ENCODE results near the gene CYB561D2.

The CYB561D2 gene

DNA sequence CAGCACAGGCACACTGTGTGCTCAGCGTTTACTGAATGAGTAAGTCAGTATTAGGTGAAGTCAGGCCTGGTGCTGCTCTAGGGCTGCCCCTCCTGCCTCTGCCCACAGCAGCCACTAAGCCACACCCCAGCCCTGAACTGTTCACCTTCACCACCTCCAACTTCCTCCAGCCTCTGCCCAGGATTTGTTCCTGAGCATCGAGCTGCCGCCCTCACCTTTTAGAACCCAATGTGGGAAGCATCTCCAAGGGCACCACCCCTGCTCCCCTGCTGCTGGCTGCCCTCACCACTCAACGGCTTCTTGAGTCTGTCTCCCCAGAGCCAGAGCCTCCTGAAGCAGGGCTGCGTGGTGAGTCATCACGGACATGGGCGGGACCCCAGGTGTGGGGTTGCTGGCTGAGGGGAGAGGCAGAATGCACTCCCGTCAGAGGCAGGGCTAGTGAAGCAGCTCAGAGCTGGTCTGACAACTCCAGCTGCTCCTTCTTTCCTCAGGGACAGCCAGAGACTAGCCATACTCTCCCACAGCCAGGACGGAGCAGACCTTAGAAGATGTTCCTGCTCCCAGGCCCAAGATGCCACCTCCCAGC is 33.9 kb upstream of the CYB561D2 start:
- no peaks in the 10 kb centered on the region for H3K27me3 ChIP-seq
- peaks cover 19 to 60% (median 50%) of the 10 kb centered on the region in 11 experiments; a peak in 19 of 22 replicates for H3K36me3 ChIP-seq
- no peaks in the 10 kb centered on the region; a peak in 1 of 22 replicates for H3K9me3 ChIP-seq (replicated peaks in 1 of 11)
- TF ChIP-seq Cebpa-rat (IDR thresholded peaks at IDR 0.05) = no peak
- peak overlapping the region in 9 of 11 experiments; percentile 0 to 98 (median 44); a peak in 15 of 22 replicates for H3K9ac ChIP-seq
- H3K4me2 ChIP-seq = peak overlapping the region; percentile 90 to 99 (median 97); a peak in 15 of 22 replicates
- no peak overlapping the region for H3K4me3 ChIP-seq
- H3K27ac ChIP-seq = peak overlapping the region in 3 of 11 experiments; percentile 9 to 32 (median 28); a peak in 4 of 22 replicates
- H4K20me1 ChIP-seq = peaks cover 0 to 47% (median 41%) of the 10 kb centered on the region in 11 experiments; a peak in 17 of 22 replicates
- peaks cover 41 to 47% (median 44%) of the 10 kb centered on the region in 10 experiments for H3K4me1 ChIP-seq

DNA sequence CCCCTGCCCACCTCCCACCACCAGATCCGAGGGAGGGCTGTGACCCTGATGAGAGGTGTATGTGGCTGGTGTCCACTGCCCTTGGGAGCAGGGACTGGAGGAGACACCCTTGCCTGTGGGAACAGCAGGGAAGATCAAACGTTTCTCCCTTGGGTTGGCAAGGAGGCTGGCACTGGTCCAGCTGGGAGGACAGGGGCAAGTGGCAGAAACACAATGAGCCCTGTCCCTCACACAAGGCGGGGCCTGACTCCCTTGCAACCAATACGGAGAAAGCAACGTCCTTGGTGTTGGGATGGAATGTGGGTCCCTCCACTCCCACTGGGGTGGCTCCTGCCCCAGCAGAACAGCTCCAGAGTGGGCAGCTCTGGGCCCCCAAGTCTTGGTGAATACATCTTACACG is 33.4 kb upstream of the CYB561D2 start:
- Histone ChIP-seq H3K9ac (peak overlapping the region in 9 of 11 experiments; percentile 0 to 98 (median 44); a peak in 15 of 22 replicates), H3K4me1 (peaks cover 46 to 52% (median 50%) of the 10 kb centered on the region in 10 experiments), H3K36me3 (peaks cover 19 to 60% (median 50%) of the 10 kb centered on the region in 11 experiments; a peak in 19 of 22 replicates), H3K4me3 (no peak overlapping the region), H3K9me3 (replicated peaks in 1 of 11) (no peaks in the 10 kb centered on the region), H3K4me2 (peak overlapping the region; percentile 90 to 99 (median 97); a peak in 21 of 22 replicates), H3K27ac (peak overlapping the region in 3 of 11 experiments; percentile 9 to 32 (median 28); a peak in 3 of 22 replicates), H3K27me3 (no peaks in the 10 kb centered on the region), H4K20me1 (peaks cover 0 to 47% (median 41%) of the 10 kb centered on the region in 11 experiments; a peak in 17 of 22 replicates)
- no peak for TF ChIP-seq Cebpa-rat (IDR thresholded peaks at IDR 0.05)

DNA sequence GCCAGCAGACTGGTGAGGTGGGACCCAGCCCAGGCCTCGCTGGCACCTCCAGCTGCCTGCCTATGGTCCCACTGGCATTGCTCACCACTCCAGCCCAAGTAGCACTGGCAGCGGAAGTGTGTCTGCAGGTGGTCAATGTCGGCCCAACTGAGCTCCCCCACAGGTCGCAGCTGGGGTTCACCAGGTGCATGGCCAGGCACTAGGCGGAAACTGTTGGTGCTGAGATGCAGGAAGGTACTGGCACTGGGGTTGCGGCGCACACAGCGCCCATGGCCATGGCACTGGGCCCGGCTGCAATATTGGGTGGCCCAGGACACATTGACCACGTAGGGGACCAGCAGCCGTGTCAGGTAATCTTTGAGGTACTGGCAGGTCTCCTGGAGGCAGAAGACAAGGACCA is 32.5 kb upstream of the CYB561D2 start:
- Histone ChIP-seq H3K36me3 (peaks cover 19 to 60% (median 50%) of the 10 kb centered on the region in 11 experiments; a peak in 19 of 22 replicates), H3K27ac (peak overlapping the region in 4 of 11 experiments; percentile 15 to 35 (median 28); a peak in 6 of 22 replicates), H3K9ac (peak overlapping the region; percentile 8 to 99 (median 93); a peak in 13 of 22 replicates), H3K4me3 (peak overlapping the region in 5 of 10 experiments; percentile 7 to 51 (median 26); a peak in 6 of 20 replicates), H3K4me2 (peak overlapping the region; percentile 90 to 99 (median 97)), H4K20me1 (peaks cover 0 to 47% (median 41%) of the 10 kb centered on the region in 11 experiments; a peak in 17 of 22 replicates), H3K27me3 (no peaks in the 10 kb centered on the region), H3K9me3 (replicated peaks in 1 of 11) (no peaks in the 10 kb centered on the region), H3K4me1 (peaks cover 55 to 61% (median 58%) of the 10 kb centered on the region in 10 experiments)
- TF ChIP-seq Cebpa-rat (IDR thresholded peaks at IDR 0.05) = no peak

DNA sequence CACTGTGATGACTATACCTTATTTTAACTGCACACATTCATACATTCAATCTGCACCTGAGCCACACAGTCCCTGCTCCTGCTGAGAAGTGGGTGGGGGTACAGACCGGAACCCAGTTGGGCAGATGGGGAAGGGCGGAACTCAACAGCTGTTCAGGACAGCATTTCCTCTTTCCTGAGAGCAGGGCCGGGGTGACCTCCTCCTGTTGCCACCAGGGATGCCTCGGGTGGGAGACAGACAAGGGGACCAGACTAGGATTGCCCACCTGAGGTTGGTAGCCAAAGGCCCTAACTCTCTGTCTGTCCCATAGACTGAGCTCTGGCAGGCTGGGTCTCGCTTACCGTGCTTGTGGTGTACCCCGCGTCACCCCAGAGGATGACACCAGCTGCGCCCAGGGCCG is 32.0 kb upstream of the CYB561D2 start:
- peaks cover 0 to 47% (median 41%) of the 10 kb centered on the region in 11 experiments; a peak in 17 of 22 replicates for H4K20me1 ChIP-seq
- no peaks in the 10 kb centered on the region for H3K9me3 ChIP-seq (replicated peaks in 1 of 11)
- no peak for TF ChIP-seq Cebpa-rat (IDR thresholded peaks at IDR 0.05)
- H3K4me3 ChIP-seq = peak overlapping the region in 5 of 10 experiments; percentile 7 to 51 (median 16); a peak in 7 of 20 replicates
- H3K4me2 ChIP-seq = peak overlapping the region; percentile 90 to 99 (median 97)
- no peaks in the 10 kb centered on the region for H3K27me3 ChIP-seq
- peaks cover 59 to 65% (median 63%) of the 10 kb centered on the region in 10 experiments for H3K4me1 ChIP-seq
- peaks cover 19 to 60% (median 50%) of the 10 kb centered on the region in 11 experiments; a peak in 19 of 22 replicates for H3K36me3 ChIP-seq
- peak overlapping the region in 5 of 11 experiments; percentile 15 to 35 (median 32); a peak in 4 of 22 replicates for H3K27ac ChIP-seq
- peak overlapping the region; percentile 8 to 99 (median 93); a peak in 16 of 22 replicates for H3K9ac ChIP-seq

DNA sequence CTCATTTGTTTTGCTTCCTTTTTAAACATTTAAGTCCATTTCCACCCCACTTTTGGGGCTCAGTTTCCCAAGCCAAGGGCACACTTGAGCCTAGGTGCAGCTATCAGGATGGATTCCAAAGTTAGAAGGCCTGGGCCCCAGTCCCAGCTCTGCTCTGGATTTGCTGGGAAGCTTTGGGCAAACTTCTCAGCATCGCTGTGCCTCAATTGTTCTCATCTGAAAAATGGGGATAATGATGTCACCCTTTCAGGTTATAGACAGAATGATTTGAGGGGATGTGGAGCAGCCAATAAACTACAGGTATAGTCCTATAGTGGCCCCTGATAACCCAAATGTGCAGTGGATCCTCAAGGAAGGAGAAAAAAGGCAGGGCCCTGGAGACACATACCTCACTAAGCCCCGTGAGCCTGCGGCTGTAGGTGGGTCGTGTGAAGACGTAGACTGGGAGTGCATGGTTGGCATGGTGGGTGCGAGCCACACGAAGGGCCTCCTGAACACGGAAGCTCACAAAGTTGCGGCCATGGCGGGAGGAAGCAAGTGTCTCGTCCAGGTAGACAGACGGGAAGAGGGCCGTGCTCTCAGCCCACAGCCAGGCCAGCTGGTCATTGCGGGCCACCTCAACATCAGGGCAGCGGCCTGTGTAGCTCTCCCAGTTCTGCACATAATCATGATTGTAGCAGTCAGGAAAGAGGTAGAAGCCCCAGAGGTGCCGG is 31.3 kb upstream of the CYB561D2 start:
- peak overlapping the region; percentile 29 to 100 (median 98); a peak in 17 of 22 replicates for H3K9ac ChIP-seq
- no peaks in the 10 kb centered on the region for H3K9me3 ChIP-seq (replicated peaks in 1 of 11)
- peak overlapping the region in 4 of 11 experiments; percentile 12 to 32 (median 19); a peak in 3 of 22 replicates for H3K27ac ChIP-seq
- H3K4me1 ChIP-seq = peaks cover 67 to 73% (median 70%) of the 10 kb centered on the region in 10 experiments
- peak overlapping the region in 7 of 10 experiments; percentile 14 to 87 (median 78); a peak in 12 of 20 replicates for H3K4me3 ChIP-seq
- TF ChIP-seq Cebpa-rat (IDR thresholded peaks at IDR 0.05) = no peak
- no peaks in the 10 kb centered on the region for H3K27me3 ChIP-seq
- H3K4me2 ChIP-seq = peak overlapping the region; percentile 90 to 99 (median 97)
- peaks cover 0 to 47% (median 41%) of the 10 kb centered on the region in 11 experiments; a peak in 18 of 22 replicates for H4K20me1 ChIP-seq
- peaks cover 19 to 61% (median 50%) of the 10 kb centered on the region in 11 experiments; a peak in 19 of 22 replicates for H3K36me3 ChIP-seq

DNA sequence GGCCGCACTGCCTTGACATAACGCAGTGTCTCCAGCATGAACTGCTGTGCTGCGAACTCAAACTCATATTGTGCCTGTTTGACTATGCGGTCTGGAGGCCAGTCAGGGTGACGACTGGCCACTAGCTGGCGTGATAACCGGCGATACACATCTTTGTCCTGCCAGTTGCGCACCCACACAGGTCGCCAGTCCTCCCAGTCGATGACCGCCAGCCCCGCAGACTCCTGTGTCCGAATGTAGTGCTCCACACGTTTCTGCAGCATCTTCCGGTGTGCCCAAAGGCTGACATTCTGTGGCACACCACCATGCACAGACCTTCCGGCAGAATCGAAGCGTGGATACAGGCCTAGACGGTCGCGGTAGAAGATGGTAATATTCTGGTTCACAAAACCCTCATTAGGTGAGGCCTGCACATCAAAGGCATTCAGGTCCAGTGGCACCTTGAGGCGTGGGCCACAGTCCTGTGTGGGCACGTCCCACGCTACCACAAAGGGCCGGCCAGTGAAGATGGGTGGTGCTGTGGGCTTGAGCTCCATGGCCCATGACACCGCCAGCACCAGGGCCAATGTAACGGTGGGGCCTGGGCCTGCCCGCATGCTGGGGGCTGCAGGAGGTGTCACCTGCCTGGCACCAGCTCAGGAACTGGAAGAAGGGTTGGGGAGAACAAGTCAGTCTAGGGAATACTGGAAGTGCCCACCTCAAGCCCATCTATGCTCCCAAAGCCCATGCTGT is 30.6 kb upstream of the CYB561D2 start:
- Histone ChIP-seq H3K4me1 (peaks cover 67 to 78% (median 75%) of the 10 kb centered on the region in 10 experiments), H3K9ac (peak overlapping the region; percentile 93 to 100 (median 99)), H4K20me1 (peaks cover 0 to 50% (median 40%) of the 10 kb centered on the region in 11 experiments; a peak in 18 of 22 replicates), H3K4me2 (peak overlapping the region; percentile 90 to 99 (median 97)), H3K27ac (peak overlapping the region; percentile 94 to 100 (median 99); a peak in 21 of 22 replicates), H3K4me3 (peak overlapping the region; percentile 73 to 89 (median 78)), H3K36me3 (peaks cover 19 to 61% (median 46%) of the 10 kb centered on the region in 11 experiments; a peak in 19 of 22 replicates), H3K9me3 (replicated peaks in 1 of 11) (no peaks in the 10 kb centered on the region), H3K27me3 (no peaks in the 10 kb centered on the region)
- no peak for TF ChIP-seq Cebpa-rat (IDR thresholded peaks at IDR 0.05)

DNA sequence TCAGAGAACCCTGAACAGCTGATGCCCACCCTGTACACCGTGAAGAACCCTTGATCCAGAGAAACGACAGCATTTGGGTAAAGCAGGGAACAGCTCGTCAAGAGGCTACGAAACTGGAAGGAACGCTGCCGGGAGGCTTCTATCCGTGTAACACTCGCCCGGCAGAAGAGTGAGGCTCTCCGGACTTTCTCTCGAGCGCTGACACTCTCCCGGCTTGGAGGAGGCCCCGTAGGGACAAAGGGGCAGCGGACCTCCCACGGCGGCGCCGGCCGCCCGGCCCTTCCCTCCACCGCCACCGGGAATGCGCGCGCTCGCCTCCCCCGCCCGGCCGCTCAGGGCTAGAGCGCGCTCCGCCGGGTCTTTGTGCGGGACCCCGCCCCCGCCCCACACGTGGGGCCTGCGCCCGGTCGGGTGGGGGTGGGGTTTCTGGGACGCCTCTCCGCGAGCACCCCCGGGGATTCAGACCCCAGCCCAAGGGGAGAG is 29.8 kb upstream of the CYB561D2 start:
- Histone ChIP-seq H3K4me2 (peak overlapping the region; percentile 90 to 99 (median 97)), H3K4me1 (peaks cover 67 to 86% (median 79%) of the 10 kb centered on the region in 10 experiments), H3K9ac (peak overlapping the region; percentile 93 to 100 (median 99)), H3K27me3 (no peaks in the 10 kb centered on the region), H3K4me3 (peak overlapping the region; percentile 73 to 89 (median 78)), H3K27ac (peak overlapping the region; percentile 94 to 100 (median 99)), H3K36me3 (peaks cover 21 to 62% (median 50%) of the 10 kb centered on the region in 11 experiments; a peak in 21 of 22 replicates), H3K9me3 (replicated peaks in 1 of 11) (no peaks in the 10 kb centered on the region), H4K20me1 (peaks cover 0 to 57% (median 41%) of the 10 kb centered on the region in 11 experiments; a peak in 18 of 22 replicates)
- no peak for TF ChIP-seq Cebpa-rat (IDR thresholded peaks at IDR 0.05)
